K562 (cell line): ENCODE data around the gene FBL.

Experiments used
- BRD4 ChIP-seq: fragments of 200-600 bp; sonication (generic); IDR thresholded peaks from 2 replicates; pipeline ENCODE4 v1.6.1; 2017; ENCODE audit warnings: inconsistent platforms
- EP300 ChIP-seq: IDR thresholded peaks from 2 replicates; pipeline ENCODE4 v1.6.1; 2012; ENCODE audit warnings: low read length, improper control_type of control experiment
- KLF6 ChIP-seq: fragments of 250-450 bp; sonication (Bioruptor Pico); IDR thresholded peaks from 2 replicates; pipeline ENCODE4 v1.4.0; 2020; ENCODE audit warnings: mild to moderate bottlenecking, moderate library complexity, borderline replicate concordance
- RBM39 ChIP-seq: fragments of 200-400 bp; formaldehyde crosslinking; optimal IDR thresholded peaks from 2 replicates; pipeline ENCODE3; 2018; ENCODE audit warnings: low read depth, low read length
- ZC3H11A ChIP-seq: IDR thresholded peaks from 2 replicates; pipeline ENCODE4 v1.6.1; 2012; ENCODE audit warnings: low read depth, low read length, improper control_type of control experiment
- TF ChIP-seq, protein P1 (sequence below): sonication (generic); formaldehyde crosslinking; IDR thresholded peaks from 2 replicates; pipeline ENCODE4 v1.8.1; 2023; ENCODE audit warnings: mild to moderate bottlenecking, missing genetic modification reagents
- TF ChIP-seq, protein P2 (sequence below), 3 experiments: IDR thresholded peaks in 2 of 3; conservative IDR thresholded peaks in 1 of 3; 2 replicates each; pipeline ENCODE4 v1.5.1; 2011 to 2012; ENCODE audit warnings: low read length in 3 of 3, mild to moderate bottlenecking in 3 of 3, control low read depth in 2 of 3, improper control_type of control experiment in 1 of 3, inconsistent platforms in 1 of 3, low read depth in 1 of 3, mixed read lengths in 1 of 3, moderate library complexity in 1 of 3; ENCODE audit not compliant: insufficient read depth in 2 of 3
- TF ChIP-seq, protein P3 (sequence below), 3 experiments: fragments of 200-800 bp in 1 of 3; fragments of 250-450 bp in 1 of 3; fragments of 450-650 bp in 1 of 3; sonication (Bioruptor Pico) in 1 of 3; sonication (Bioruptor generic) in 1 of 3; formaldehyde crosslinking in 1 of 3; IDR thresholded peaks; 2 replicates each; pipeline versions ENCODE4 v1.6.1 to v1.8.0; 2016 to 2022; ENCODE audit warnings: mild to moderate bottlenecking in 2 of 3, missing genetic modification characterization in 2 of 3, missing compliant biosample characterization in 1 of 3, moderate library complexity in 1 of 3

DNA sequence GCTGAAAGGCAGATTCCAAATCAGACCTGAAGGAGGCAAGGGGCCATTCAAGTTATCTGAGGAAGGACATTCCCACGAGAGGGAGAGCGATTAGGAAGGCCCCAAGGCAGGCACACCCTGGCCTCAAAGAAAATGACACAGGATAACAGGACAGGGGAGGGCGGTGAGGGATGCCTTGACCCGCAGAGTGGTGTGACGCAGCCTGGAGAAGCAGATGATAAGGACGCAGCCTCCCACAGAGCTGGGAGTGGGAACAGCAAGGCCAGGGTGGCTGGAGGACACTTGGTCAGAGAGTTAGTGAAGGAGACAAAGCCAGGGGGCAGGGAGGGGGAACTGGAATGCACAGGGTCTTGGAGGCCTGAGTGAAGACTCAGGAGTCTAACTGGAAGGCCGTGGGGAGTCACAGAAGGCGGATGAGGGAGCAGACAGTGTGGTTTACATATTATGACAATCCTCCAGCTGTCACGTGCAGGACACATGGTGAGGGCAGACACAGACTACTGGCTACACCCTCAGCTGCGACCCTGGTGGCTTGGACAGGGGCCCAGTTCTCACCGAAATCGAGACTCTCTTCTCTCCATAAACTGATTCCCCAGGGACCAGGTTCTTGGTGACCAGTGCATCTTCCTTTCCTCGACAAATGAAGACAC lies 6.4 kb downstream of the FBL start:
- TF ChIP-seq ZC3H11A, result no peak
- TF ChIP-seq BRD4, result no peak
- TF ChIP-seq, protein P1, sequence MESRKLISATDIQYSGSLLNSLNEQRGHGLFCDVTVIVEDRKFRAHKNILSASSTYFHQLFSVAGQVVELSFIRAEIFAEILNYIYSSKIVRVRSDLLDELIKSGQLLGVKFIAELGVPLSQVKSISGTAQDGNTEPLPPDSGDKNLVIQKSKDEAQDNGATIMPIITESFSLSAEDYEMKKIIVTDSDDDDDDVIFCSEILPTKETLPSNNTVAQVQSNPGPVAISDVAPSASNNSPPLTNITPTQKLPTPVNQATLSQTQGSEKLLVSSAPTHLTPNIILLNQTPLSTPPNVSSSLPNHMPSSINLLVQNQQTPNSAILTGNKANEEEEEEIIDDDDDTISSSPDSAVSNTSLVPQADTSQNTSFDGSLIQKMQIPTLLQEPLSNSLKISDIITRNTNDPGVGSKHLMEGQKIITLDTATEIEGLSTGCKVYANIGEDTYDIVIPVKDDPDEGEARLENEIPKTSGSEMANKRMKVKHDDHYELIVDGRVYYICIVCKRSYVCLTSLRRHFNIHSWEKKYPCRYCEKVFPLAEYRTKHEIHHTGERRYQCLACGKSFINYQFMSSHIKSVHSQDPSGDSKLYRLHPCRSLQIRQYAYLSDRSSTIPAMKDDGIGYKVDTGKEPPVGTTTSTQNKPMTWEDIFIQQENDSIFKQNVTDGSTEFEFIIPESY, result no peak
- TF ChIP-seq, protein P2, sequence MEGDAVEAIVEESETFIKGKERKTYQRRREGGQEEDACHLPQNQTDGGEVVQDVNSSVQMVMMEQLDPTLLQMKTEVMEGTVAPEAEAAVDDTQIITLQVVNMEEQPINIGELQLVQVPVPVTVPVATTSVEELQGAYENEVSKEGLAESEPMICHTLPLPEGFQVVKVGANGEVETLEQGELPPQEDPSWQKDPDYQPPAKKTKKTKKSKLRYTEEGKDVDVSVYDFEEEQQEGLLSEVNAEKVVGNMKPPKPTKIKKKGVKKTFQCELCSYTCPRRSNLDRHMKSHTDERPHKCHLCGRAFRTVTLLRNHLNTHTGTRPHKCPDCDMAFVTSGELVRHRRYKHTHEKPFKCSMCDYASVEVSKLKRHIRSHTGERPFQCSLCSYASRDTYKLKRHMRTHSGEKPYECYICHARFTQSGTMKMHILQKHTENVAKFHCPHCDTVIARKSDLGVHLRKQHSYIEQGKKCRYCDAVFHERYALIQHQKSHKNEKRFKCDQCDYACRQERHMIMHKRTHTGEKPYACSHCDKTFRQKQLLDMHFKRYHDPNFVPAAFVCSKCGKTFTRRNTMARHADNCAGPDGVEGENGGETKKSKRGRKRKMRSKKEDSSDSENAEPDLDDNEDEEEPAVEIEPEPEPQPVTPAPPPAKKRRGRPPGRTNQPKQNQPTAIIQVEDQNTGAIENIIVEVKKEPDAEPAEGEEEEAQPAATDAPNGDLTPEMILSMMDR (IDR thresholded peaks at IDR 0.05 in 2 of 3, conservative IDR thresholded peaks at IDR 0.05 in 1 of 3; ENCODE audit: insufficient read depth in 2 of 3, low read depth in 1 of 3, low read length in 3 of 3), result no peak
- TF ChIP-seq, protein P3, sequence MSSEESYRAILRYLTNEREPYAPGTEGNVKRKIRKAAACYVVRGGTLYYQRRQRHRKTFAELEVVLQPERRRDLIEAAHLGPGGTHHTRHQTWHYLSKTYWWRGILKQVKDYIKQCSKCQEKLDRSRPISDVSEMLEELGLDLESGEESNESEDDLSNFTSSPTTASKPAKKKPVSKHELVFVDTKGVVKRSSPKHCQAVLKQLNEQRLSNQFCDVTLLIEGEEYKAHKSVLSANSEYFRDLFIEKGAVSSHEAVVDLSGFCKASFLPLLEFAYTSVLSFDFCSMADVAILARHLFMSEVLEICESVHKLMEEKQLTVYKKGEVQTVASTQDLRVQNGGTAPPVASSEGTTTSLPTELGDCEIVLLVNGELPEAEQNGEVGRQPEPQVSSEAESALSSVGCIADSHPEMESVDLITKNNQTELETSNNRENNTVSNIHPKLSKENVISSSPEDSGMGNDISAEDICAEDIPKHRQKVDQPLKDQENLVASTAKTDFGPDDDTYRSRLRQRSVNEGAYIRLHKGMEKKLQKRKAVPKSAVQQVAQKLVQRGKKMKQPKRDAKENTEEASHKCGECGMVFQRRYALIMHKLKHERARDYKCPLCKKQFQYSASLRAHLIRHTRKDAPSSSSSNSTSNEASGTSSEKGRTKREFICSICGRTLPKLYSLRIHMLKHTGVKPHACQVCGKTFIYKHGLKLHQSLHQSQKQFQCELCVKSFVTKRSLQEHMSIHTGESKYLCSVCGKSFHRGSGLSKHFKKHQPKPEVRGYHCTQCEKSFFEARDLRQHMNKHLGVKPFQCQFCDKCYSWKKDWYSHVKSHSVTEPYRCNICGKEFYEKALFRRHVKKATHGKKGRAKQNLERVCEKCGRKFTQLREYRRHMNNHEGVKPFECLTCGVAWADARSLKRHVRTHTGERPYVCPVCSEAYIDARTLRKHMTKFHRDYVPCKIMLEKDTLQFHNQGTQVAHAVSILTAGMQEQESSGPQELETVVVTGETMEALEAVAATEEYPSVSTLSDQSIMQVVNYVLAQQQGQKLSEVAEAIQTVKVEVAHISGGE (CRISPR knock-in tag; IDR thresholded peaks at IDR 0.05), result no peak
- no peak for TF ChIP-seq RBM39
- TF ChIP-seq KLF6 (CRISPR knock-in tag), result no peak
- TF ChIP-seq EP300, result no peak; the same call in 1 of the 2 replicates
